Mesendoderm (in vitro differentiated cells): Measurements from ENCODE around the gene SBNO2. TPM values are rescaled to one million over a fixed set of nuclear protein-coding genes. Genes with fewer than 3 reads are reported as not detected.
A peak's percentile ranks its signal among the peaks of the same experiment; 100 is the strongest.

Experiments
- DNase-seq: peaks from one replicate; pipeline ENCODE4 v3.0.0; 2013
- H2AK5ac ChIP-seq: 2 replicates; pipeline ENCODE4 v1.6.1; 2013; ENCODE audit warnings: low read length, inconsistent platforms
- H2BK120ac ChIP-seq: 2 replicates; pipeline ENCODE4 v1.6.1; 2013; ENCODE audit warnings: low read depth, mild to moderate bottlenecking, low read length, moderate library complexity, mixed read lengths
- H2BK15ac ChIP-seq: replicated peaks from 2 replicates; pipeline ENCODE4 v1.6.1; 2013; ENCODE audit warnings: low read depth, mild to moderate bottlenecking, moderate library complexity
- H2BK5ac ChIP-seq: 2 replicates; pipeline ENCODE4 v1.6.1; 2013; ENCODE audit warnings: low read length, inconsistent platforms
- H3K18ac ChIP-seq: 2 replicates; pipeline ENCODE4 v1.6.1; 2013; ENCODE audit warnings: mild to moderate bottlenecking, low read length, mixed read lengths
- H3K23ac ChIP-seq: one replicate; pipeline ENCODE4 v1.6.1; 2013; ENCODE audit warnings: low read length
- H3K27ac ChIP-seq: 2 replicates; pipeline ENCODE4 v1.5.1; 2013; ENCODE audit warnings: low read depth, mild to moderate bottlenecking, inconsistent platforms, low read length, moderate library complexity
- H3K27me3 ChIP-seq: 2 replicates; pipeline ENCODE4 v1.6.1; 2013; ENCODE audit warnings: low read length, control low read depth, mild to moderate bottlenecking, inconsistent platforms; ENCODE audit not compliant: insufficient read depth, poor library complexity
- H3K36me3 ChIP-seq: 2 replicates; pipeline ENCODE4 v1.6.1; 2013; ENCODE audit warnings: low read length, inconsistent platforms; ENCODE audit not compliant: control insufficient read depth, insufficient read depth
- H3K4ac ChIP-seq: one replicate; pipeline ENCODE4 v1.6.1; 2013; ENCODE audit warnings: low read depth, mild to moderate bottlenecking, low read length, moderate library complexity
- H3K4me1 ChIP-seq: 2 replicates; pipeline ENCODE4 v1.6.1; 2013; ENCODE audit warnings: low read depth, low read length, inconsistent platforms; ENCODE audit not compliant: control insufficient read depth
- H3K4me2 ChIP-seq: 2 replicates; pipeline ENCODE4 v1.6.1; 2013; ENCODE audit warnings: low read length
- H3K4me3 ChIP-seq: 2 replicates; pipeline ENCODE4 v1.5.1; 2013; ENCODE audit warnings: mild to moderate bottlenecking, low read length
- H3K56ac ChIP-seq: one replicate; pipeline ENCODE4 v1.6.1; 2013; ENCODE audit warnings: low read length
- H3K79me1 ChIP-seq: 2 replicates; pipeline ENCODE4 v1.6.1; 2013; ENCODE audit warnings: low read length, inconsistent platforms
- H3K79me2 ChIP-seq: 2 replicates; pipeline ENCODE4 v1.6.1; 2013; ENCODE audit warnings: mild to moderate bottlenecking, low read length; ENCODE audit not compliant: control insufficient read depth, insufficient read depth
- H3K9ac ChIP-seq: 2 replicates; pipeline ENCODE4 v1.6.1; 2013; ENCODE audit warnings: low read length, inconsistent platforms
- H4K5ac ChIP-seq: one replicate; pipeline ENCODE4 v1.6.1; 2013; ENCODE audit warnings: low read length
- H4K8ac ChIP-seq: one replicate; pipeline ENCODE4 v1.6.1; 2013; ENCODE audit warnings: low read depth, mild to moderate bottlenecking, control low read depth, low read length, moderate library complexity
- WGBS: extraction: QIAGEN DNeasy Blood & Tissue Kit; methylation state at CpG from one replicate; pipeline ENCODE4 v1.1.7; 2013; ENCODE audit warnings: low lambda C conversion rate, missing lambda C conversion rate; ENCODE audit not compliant: insufficient coverage; ENCODE audit errors: extremely low coverage; 5-methylcytosine and 5-hydroxymethylcytosine counted together
- polyA plus RNA-seq, 2 experiments: library from polyadenylated mRNA; stranded (reverse); fragments of 200-250 nt; gene quantifications; one replicate each; pipeline ENCODE4 v1.2.3, GENCODE V29; 2013

SBNO2 gene, protein sequence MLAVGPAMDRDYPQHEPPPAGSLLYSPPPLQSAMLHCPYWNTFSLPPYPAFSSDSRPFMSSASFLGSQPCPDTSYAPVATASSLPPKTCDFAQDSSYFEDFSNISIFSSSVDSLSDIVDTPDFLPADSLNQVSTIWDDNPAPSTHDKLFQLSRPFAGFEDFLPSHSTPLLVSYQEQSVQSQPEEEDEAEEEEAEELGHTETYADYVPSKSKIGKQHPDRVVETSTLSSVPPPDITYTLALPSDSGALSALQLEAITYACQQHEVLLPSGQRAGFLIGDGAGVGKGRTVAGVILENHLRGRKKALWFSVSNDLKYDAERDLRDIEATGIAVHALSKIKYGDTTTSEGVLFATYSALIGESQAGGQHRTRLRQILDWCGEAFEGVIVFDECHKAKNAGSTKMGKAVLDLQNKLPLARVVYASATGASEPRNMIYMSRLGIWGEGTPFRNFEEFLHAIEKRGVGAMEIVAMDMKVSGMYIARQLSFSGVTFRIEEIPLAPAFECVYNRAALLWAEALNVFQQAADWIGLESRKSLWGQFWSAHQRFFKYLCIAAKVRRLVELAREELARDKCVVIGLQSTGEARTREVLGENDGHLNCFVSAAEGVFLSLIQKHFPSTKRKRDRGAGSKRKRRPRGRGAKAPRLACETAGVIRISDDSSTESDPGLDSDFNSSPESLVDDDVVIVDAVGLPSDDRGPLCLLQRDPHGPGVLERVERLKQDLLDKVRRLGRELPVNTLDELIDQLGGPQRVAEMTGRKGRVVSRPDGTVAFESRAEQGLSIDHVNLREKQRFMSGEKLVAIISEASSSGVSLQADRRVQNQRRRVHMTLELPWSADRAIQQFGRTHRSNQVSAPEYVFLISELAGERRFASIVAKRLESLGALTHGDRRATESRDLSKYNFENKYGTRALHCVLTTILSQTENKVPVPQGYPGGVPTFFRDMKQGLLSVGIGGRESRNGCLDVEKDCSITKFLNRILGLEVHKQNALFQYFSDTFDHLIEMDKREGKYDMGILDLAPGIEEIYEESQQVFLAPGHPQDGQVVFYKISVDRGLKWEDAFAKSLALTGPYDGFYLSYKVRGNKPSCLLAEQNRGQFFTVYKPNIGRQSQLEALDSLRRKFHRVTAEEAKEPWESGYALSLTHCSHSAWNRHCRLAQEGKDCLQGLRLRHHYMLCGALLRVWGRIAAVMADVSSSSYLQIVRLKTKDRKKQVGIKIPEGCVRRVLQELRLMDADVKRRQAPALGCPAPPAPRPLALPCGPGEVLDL (N-terminal part only)
- polyA plus RNA-seq (2013, experiment 1 of 2), result 16.7 TPM
- polyA plus RNA-seq (2013, experiment 2 of 2), result 15.3 TPM

DNA sequence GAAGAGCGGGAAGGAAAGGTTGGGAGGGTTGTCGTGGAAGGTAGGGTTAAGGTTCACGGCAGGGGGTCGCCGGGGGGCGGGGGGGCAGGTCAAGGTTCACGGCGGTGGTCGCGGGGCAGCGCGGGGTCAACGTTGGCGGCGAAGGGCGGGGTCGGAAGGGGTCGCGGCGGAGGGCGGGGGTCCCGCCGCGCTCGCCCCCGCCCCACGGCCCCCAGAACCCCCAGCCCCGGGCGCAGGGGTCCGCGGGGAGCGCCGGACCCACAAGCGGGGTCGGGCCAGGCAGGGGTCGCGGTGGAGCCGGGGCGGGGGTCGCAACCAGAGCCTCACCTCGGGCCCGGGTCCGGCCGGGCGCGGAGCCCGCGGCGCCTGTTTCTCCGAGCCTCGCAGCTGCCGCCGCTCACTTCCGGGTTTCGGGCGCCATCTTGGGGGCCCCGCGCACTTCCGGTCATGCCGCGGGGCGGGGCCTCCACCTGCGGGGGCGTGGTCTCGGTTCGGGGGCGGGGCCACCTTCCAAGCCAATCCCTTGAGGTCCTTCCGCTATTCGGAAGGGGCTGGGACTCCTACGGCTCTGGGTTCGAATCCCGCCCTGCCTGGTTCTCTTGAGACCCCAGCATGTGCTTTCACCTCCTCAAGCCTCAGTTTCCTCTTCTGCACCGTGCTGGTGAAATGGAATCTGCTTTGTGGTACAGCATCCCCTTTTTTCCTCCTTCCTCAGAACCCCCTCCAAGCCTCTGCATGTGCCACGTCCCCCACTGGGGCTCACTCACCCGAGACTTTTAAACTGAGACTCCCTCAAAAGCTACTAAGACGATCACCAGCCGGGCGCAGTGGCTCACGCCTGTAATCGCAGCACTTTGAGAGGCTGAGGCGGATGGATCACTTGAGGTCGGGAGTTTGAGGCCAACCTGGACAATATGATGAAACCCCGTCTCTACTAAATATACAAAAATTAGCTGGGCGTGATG lies at the start of gene SBNO2:
Gene SBNO2, minus strand, starts transcription at position 424 of the 965 bp plus-strand sequence. CDS start 19,992 bp downstream, outside the sequence.
- H3K56ac ChIP-seq, result peak within 1 kb of the TSS; percentile 96
- H4K8ac ChIP-seq, result peak within 1 kb of the TSS; percentile 87
- peak within 1 kb of the TSS; percentile 86 for H3K18ac ChIP-seq
- no peak within 1 kb of the TSS for H4K5ac ChIP-seq
- H3K9ac ChIP-seq, result peak within 1 kb of the TSS; percentile 95
- peak; percentile 91 for DNase-seq
- peak within 1 kb of the TSS; percentile 58 for H3K27ac ChIP-seq
- H2BK15ac ChIP-seq, result no peak within 1 kb of the TSS
- H3K4me1 ChIP-seq, result peaks cover 2% of the 10 kb centered on the region
- H3K79me1 ChIP-seq, result peaks cover 19% of the 10 kb centered on the region
- H2BK120ac ChIP-seq, result peak within 1 kb of the TSS; percentile 39
- no peak within 1 kb of the TSS for H2BK5ac ChIP-seq
- no peaks in the 10 kb centered on the region for H3K27me3 ChIP-seq
- peak within 1 kb of the TSS; percentile 86 for H3K4me3 ChIP-seq
- H3K4ac ChIP-seq, result peak within 1 kb of the TSS; percentile 82
- peak within 1 kb of the TSS; percentile 87 for H3K4me2 ChIP-seq
- H2AK5ac ChIP-seq, result no peak within 1 kb of the TSS
- H3K23ac ChIP-seq, result peak within 1 kb of the TSS; percentile 45
- peaks cover 39% of the 10 kb centered on the region for H3K79me2 ChIP-seq
- no peaks in the 10 kb centered on the region for H3K36me3 ChIP-seq
- WGBS, result no CpG with 5 or more reads among the region's 84 CpGs

DNA sequence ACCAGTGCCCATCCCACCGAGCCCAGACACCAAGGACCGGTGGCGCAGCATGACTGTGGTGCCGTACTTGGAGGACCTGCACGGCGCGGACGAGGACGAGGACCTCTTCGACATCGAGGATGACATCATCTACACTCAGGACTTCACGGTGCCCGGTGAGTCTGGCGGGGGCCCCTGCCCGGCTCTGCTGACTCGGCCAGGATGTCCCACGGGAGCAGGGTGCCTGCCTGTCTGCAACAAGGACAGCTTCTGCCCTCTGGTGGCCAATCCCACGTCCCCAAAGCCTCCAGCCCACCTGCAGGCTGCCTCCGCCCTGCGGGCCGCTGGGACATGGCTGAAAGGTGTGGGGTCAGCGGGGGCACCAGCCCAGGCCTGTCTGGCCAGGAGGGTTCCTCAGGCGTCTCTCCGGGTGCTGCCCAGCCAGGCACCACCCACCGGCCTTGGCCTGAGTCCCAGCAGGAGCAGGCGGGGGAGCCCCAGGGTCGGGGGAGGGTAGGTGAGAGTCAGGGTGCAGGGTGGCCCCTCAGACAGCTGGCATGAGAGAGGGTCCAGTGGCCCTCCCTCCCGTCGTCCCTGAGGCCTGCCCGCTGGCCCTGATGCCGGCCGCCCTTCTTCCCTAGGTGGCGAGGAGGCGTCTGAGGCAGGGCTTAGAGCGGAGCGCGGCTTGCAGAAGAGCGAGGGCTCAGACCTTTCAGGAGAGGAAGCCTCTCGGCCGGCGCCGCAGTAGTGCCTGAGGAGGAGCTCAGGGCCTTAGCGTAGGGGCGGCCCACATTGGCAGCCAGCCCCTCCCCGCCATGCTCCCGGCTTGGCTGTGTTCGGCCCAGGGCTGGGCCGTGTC lies 49.2 kb upstream of the SBNO2 start:
- no CpG with 5 or more reads among the region's 48 CpGs for WGBS
- Histone ChIP-seq H3K79me1 (peaks cover 5% of the 10 kb centered on the region), H3K79me2 (peaks cover 6% of the 10 kb centered on the region), H3K4me1 (no peaks in the 10 kb centered on the region), H3K4ac (no peak overlapping the region), H2BK5ac (no peak overlapping the region), H2AK5ac (no peak overlapping the region), H2BK120ac (no peak overlapping the region), H3K18ac (no peak overlapping the region), H3K27ac (no peak overlapping the region), H3K9ac (no peak overlapping the region), H3K23ac (no peak overlapping the region), H3K27me3 (no peaks in the 10 kb centered on the region), H4K5ac (no peak overlapping the region), H3K56ac (no peak overlapping the region), H2BK15ac (no peak overlapping the region), H3K4me3 (no peak overlapping the region), H3K4me2 (no peak overlapping the region), H3K36me3 (no peaks in the 10 kb centered on the region), H4K8ac (no peak overlapping the region)
- peak; percentile 74 for DNase-seq

DNA sequence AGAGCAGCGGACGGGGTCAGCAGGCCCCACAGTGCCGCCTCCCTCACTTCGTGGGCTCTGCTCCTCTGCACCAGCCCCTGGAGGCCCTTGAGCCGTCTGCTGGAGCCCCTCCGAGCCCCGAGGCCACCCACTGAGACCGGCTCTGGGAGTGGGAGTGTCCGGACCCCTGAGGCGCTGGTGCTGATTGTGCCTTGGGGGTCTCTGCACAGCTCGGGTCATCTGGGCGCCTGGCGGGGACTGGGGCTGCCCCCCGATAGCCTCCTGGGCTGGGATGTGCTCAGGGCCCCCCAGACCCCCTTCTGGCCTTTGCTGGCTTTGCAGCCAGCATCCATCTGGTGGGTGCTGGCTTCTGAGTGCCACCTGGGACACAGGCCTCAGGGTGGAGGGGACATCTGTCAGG lies 48.3 kb upstream of the SBNO2 start:
- Histone ChIP-seq H3K4me3 (no peak overlapping the region), H2BK15ac (no peak overlapping the region), H3K4me2 (no peak overlapping the region), H4K8ac (no peak overlapping the region), H3K79me1 (peaks cover 8% of the 10 kb centered on the region), H3K4ac (no peak overlapping the region), H3K18ac (no peak overlapping the region), H3K56ac (no peak overlapping the region), H3K4me1 (no peaks in the 10 kb centered on the region), H3K79me2 (peaks cover 7% of the 10 kb centered on the region), H4K5ac (no peak overlapping the region), H2BK120ac (no peak overlapping the region), H3K36me3 (no peaks in the 10 kb centered on the region), H2AK5ac (no peak overlapping the region), H3K23ac (no peak overlapping the region), H3K27ac (no peak overlapping the region), H3K9ac (no peak overlapping the region), H3K27me3 (no peaks in the 10 kb centered on the region), H2BK5ac (no peak overlapping the region)
- no peak for DNase-seq
- no CpG with 5 or more reads among the region's 14 CpGs for WGBS

DNA sequence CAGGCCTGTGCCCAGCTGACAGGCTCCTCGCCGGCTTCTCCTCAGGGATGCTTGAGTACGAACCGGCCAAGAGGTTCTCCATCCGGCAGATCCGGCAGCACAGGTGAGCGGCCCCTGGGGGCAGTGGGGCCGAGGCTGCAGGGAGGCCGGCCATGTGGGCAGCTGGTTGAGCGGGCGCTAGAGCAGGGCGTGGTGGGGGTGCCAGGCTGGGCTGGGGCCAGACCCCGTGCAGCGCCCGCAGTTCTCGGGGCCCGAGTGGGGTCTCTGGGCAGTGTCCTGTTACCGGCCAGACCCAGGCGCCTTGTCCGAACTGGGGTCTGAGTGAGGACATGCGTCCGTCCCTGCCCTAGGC lies 47.8 kb upstream of the SBNO2 start:
- Histone ChIP-seq H3K4ac (no peak overlapping the region), H4K5ac (no peak overlapping the region), H4K8ac (no peak overlapping the region), H3K79me1 (peaks cover 9% of the 10 kb centered on the region), H2BK5ac (no peak overlapping the region), H3K36me3 (no peaks in the 10 kb centered on the region), H3K4me1 (no peaks in the 10 kb centered on the region), H2AK5ac (no peak overlapping the region), H2BK120ac (no peak overlapping the region), H3K56ac (no peak overlapping the region), H3K9ac (no peak overlapping the region), H2BK15ac (no peak overlapping the region), H3K27ac (no peak overlapping the region), H3K23ac (no peak overlapping the region), H3K4me2 (no peak overlapping the region), H3K4me3 (no peak overlapping the region), H3K27me3 (no peaks in the 10 kb centered on the region), H3K79me2 (peaks cover 8% of the 10 kb centered on the region), H3K18ac (no peak overlapping the region)
- no peak for DNase-seq
- WGBS, result no CpG with 5 or more reads among the region's 22 CpGs
